HCT116 (cell line): ENCODE measurements around the gene JPH3. TPM values are rescaled to one million over a fixed set of nuclear protein-coding genes. Genes with fewer than 3 reads are reported as not detected.

Experiments
- ATAC-seq: fragments of 200-7000 bp; cut with Tn5 transposase; 2 replicates; pipeline ENCODE4 v1.9.1; 2020; ENCODE audit warnings: mild to moderate bottlenecking, moderate library complexity
- BruUV-seq: library from RNA; stranded (reverse); fragments of 400-500 nt; replicated peaks from 2 replicates; lab custom pipeline; 2021; lab: Mats Ljungman, UMichigan
- CTCF ChIA-PET: fragments of 300-600 bp; sonication (Branson Sonifier 250); formaldehyde crosslinking; loops from one replicate; lab custom pipeline; 2021; ENCODE audit warnings: antibody characterized with exemption; lab: Charles Lee
- POLR2A ChIA-PET: fragments of 300-600, 350-600 bp; sonication (Branson Sonifier 250); formaldehyde crosslinking; loops from one replicate; lab custom pipeline; 2021; ENCODE audit warnings: antibody characterized with exemption; lab: Charles Lee
- RAD21 ChIA-PET, 2 experiments: fragments of 300-600 bp; sonication (Branson Sonifier 250); formaldehyde crosslinking; loops; one replicate each; lab custom pipeline; 2023; ENCODE audit warnings: low total read pairs in 2 of 2; ENCODE audit not compliant: uncharacterized antibody in 2 of 2, unreplicated experiment in 2 of 2, low non-redundant PET in 1 of 2; lab: Charles Lee
- DNase-seq: peaks from one replicate; pipeline ENCODE4 v3.0.0-alpha.2; 2010; ENCODE audit warnings: low read depth, low spot score
- H2AFZ ChIP-seq: fragments of 200-600 bp; shearing (Covaris generic), sonication (generic); 2 replicates; pipeline ENCODE4 v1.6.1; 2017; ENCODE audit warnings: low read depth, mixed run types, mixed read lengths, antibody characterized with exemption, low read length; ENCODE audit not compliant: poor library complexity, severe bottlenecking
- H3K27ac ChIP-seq: 2 replicates; pipeline ENCODE4 v1.5.1; 2012; ENCODE audit warnings: low read depth, low read length
- H3K27me3 ChIP-seq: fragments of 200-600 bp; sonication (generic); 2 replicates; pipeline ENCODE4 v1.6.1; 2016; ENCODE audit warnings: mixed run types, low read length, mixed read lengths; ENCODE audit not compliant: insufficient read depth
- H3K36me3 ChIP-seq, 2 experiments: fragments of 200-500 bp in 1 of 2; fragments of 200-600 bp in 1 of 2; sonication (Bioruptor generic) in 1 of 2; sonication (generic) in 1 of 2; 2 replicates each; pipeline versions ENCODE4 v1.5.1 to v1.6.1; 2014 to 2016; ENCODE audit warnings: low read length in 2 of 2, inconsistent platforms in 1 of 2, mixed read lengths in 1 of 2, mixed run types in 1 of 2; ENCODE audit not compliant: insufficient read depth in 2 of 2, control insufficient read depth in 1 of 2
- H3K4me1 ChIP-seq, 2 experiments: fragments of 200-600 bp in 1 of 2; sonication (generic) in 1 of 2; 2 replicates each; pipeline versions ENCODE4 v1.5.1 to v1.6.1; 2012 to 2017; ENCODE audit warnings: low read length in 2 of 2, inconsistent platforms in 1 of 2, mild to moderate bottlenecking in 1 of 2, mixed read lengths in 1 of 2, mixed run types in 1 of 2, moderate library complexity in 1 of 2; ENCODE audit not compliant: insufficient read depth in 2 of 2, control insufficient read depth in 1 of 2
- H3K4me2 ChIP-seq: fragments of 200-600 bp; sonication (generic); 2 replicates; pipeline ENCODE4 v1.6.1; 2017; ENCODE audit warnings: mixed run types, low read length, mixed read lengths
- H3K4me3 ChIP-seq, 2 experiments: fragments of 200-600 bp in 1 of 2; sonication (generic) in 1 of 2; replicated peaks in 1 of 2; 2 replicates each; pipeline ENCODE4 v1.5.1; 2011 to 2016; ENCODE audit warnings: low read length in 2 of 2, control low read depth in 1 of 2, low read depth in 1 of 2, mild to moderate bottlenecking in 1 of 2, mixed read lengths in 1 of 2, mixed run types in 1 of 2
- H3K79me2 ChIP-seq: fragments of 200-600 bp; sonication (generic); 2 replicates; pipeline ENCODE4 v1.6.1; 2017; ENCODE audit warnings: mild to moderate bottlenecking, mixed run types, low read length, moderate library complexity, mixed read lengths; ENCODE audit not compliant: insufficient read depth
- H3K9ac ChIP-seq: fragments of 200-600 bp; sonication (generic); 2 replicates; pipeline ENCODE4 v1.6.1; 2016; ENCODE audit warnings: low read length, mixed read lengths
- H3K9me2 ChIP-seq: fragments of 200-600 bp; sonication (generic), shearing (Covaris generic); 2 replicates; pipeline ENCODE4 v1.6.1; 2017; ENCODE audit warnings: mixed run types, mild to moderate bottlenecking, moderate library complexity; ENCODE audit not compliant: insufficient read depth
- H3K9me3 ChIP-seq, 2 experiments: fragments of 200-500 bp in 1 of 2; fragments of 200-600 bp in 1 of 2; sonication (Bioruptor generic) in 1 of 2; sonication (generic) in 1 of 2; 2 replicates each; pipeline ENCODE4 v1.6.1; 2014 to 2017; ENCODE audit warnings: low read length in 2 of 2, mixed read lengths in 2 of 2, inconsistent platforms in 1 of 2, low read depth in 1 of 2, mild to moderate bottlenecking in 1 of 2, mixed run types in 1 of 2, moderate library complexity in 1 of 2; ENCODE audit not compliant: control insufficient read depth in 1 of 2, insufficient read depth in 1 of 2
- H4K20me1 ChIP-seq: fragments of 200-600 bp; sonication (generic), shearing (Covaris generic); 2 replicates; pipeline ENCODE4 v1.6.1; 2017; ENCODE audit warnings: mixed run types, mild to moderate bottlenecking, moderate library complexity; ENCODE audit not compliant: insufficient read depth
- CBX3 ChIP-seq: IDR thresholded peaks from 2 replicates; pipeline ENCODE4 v1.6.1; 2012; ENCODE audit warnings: low read depth
- ELF1 ChIP-seq: IDR thresholded peaks from 2 replicates; pipeline ENCODE4 v1.6.1; 2012; ENCODE audit warnings: low read depth, borderline replicate concordance
- EZH2phosphoT487 ChIP-seq: fragments of 200-600 bp; IDR thresholded peaks from 2 replicates; pipeline ENCODE4 v1.6.1; 2018; ENCODE audit warnings: antibody characterized with exemption, borderline replicate concordance
- SP1 ChIP-seq: IDR thresholded peaks from 2 replicates; pipeline ENCODE4 v1.6.1; 2012; ENCODE audit warnings: low read depth
- intact Hi-C: fragments of 100-400 bp; cut with micrococcal nuclease; formaldehyde crosslinking; loops from 2 replicates; pipeline ENCODE4 v1.10.0; 2022
- total RNA-seq: library from RNA; stranded (reverse); gene quantifications from one replicate; pipeline ENCODE4 v1.2.1, GENCODE V29; 2021; ENCODE audit not compliant: unreplicated experiment
- TF ChIP-seq, protein P1 (sequence below), 3 experiments: fragments of 200-600 bp in 1 of 3; sonication (generic) in 1 of 3; IDR thresholded peaks in 2 of 3; conservative IDR thresholded peaks in 1 of 3; 2 replicates each; pipeline ENCODE4 v1.5.1; 2012 to 2017; ENCODE audit warnings: low read depth in 2 of 3, low read length in 2 of 3, antibody characterized with exemption in 1 of 3, borderline replicate concordance in 1 of 3, control low read depth in 1 of 3, mild to moderate bottlenecking in 1 of 3, mixed read lengths in 1 of 3, mixed run types in 1 of 3, moderate library complexity in 1 of 3; ENCODE audit not compliant: insufficient read depth in 1 of 3
- TF ChIP-seq, protein P2 (sequence below): IDR thresholded peaks from 2 replicates; pipeline ENCODE4 v1.6.1; 2011; ENCODE audit warnings: mild to moderate bottlenecking, low read length, moderate library complexity; ENCODE audit not compliant: insufficient replicate concordance; ENCODE audit errors: extremely low read depth
- TF ChIP-seq, protein P3 (sequence below): IDR thresholded peaks from 2 replicates; pipeline ENCODE4 v1.6.1; 2012

JPH3 gene
- total RNA-seq, 1 experiment from 2014 or later, result 0.10 TPM

DNA sequence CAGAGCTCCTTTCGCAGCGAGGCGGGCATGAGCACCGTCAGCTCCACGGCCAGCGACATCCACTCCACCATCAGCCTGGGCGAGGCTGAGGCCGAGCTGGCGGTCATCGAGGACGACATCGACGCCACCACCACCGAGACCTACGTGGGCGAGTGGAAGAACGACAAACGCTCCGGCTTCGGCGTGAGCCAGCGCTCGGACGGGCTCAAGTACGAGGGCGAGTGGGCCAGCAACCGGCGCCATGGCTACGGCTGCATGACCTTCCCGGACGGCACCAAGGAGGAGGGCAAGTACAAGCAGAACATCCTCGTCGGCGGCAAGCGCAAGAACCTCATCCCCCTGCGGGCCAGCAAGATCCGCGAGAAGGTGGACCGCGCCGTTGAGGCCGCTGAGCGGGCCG lies 42.3 kb downstream of the JPH3 start:
- ChIA-PET RAD21 (no interaction called here), CTCF (interaction anchor here (0.5 kb wide), 1 partner anchor 393 kb away, joined by 3 read pairs; no protein-coding TSS in a partner anchor), POLR2A (no interaction called here)
- Histone ChIP-seq H3K9me2 (no peaks in the 10 kb centered on the region), H3K4me2 (no peak overlapping the region), H3K9me3 (no peaks in the 10 kb centered on the region), H3K27ac (no peak overlapping the region), H3K79me2 (no peaks in the 10 kb centered on the region), H3K4me1 (peaks cover 2 to 9% of the 10 kb centered on the region in 2 experiments; a peak in 2 of 4 replicates)
- TF ChIP-seq ELF1, result no peak
- TF ChIP-seq, protein P1, sequence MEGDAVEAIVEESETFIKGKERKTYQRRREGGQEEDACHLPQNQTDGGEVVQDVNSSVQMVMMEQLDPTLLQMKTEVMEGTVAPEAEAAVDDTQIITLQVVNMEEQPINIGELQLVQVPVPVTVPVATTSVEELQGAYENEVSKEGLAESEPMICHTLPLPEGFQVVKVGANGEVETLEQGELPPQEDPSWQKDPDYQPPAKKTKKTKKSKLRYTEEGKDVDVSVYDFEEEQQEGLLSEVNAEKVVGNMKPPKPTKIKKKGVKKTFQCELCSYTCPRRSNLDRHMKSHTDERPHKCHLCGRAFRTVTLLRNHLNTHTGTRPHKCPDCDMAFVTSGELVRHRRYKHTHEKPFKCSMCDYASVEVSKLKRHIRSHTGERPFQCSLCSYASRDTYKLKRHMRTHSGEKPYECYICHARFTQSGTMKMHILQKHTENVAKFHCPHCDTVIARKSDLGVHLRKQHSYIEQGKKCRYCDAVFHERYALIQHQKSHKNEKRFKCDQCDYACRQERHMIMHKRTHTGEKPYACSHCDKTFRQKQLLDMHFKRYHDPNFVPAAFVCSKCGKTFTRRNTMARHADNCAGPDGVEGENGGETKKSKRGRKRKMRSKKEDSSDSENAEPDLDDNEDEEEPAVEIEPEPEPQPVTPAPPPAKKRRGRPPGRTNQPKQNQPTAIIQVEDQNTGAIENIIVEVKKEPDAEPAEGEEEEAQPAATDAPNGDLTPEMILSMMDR (IDR thresholded peaks at IDR 0.05 in 2 of 3, conservative IDR thresholded peaks at IDR 0.05 in 1 of 3; ENCODE audit: borderline replicate concordance in 1 of 3, insufficient read depth in 1 of 3, low read depth in 2 of 3, low read length in 2 of 3), result no peak
- no peak for TF ChIP-seq SP1
- TF ChIP-seq, protein P2, sequence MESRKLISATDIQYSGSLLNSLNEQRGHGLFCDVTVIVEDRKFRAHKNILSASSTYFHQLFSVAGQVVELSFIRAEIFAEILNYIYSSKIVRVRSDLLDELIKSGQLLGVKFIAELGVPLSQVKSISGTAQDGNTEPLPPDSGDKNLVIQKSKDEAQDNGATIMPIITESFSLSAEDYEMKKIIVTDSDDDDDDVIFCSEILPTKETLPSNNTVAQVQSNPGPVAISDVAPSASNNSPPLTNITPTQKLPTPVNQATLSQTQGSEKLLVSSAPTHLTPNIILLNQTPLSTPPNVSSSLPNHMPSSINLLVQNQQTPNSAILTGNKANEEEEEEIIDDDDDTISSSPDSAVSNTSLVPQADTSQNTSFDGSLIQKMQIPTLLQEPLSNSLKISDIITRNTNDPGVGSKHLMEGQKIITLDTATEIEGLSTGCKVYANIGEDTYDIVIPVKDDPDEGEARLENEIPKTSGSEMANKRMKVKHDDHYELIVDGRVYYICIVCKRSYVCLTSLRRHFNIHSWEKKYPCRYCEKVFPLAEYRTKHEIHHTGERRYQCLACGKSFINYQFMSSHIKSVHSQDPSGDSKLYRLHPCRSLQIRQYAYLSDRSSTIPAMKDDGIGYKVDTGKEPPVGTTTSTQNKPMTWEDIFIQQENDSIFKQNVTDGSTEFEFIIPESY, result no peak
- TF ChIP-seq EZH2phosphoT487, result no peak
- TF ChIP-seq CBX3, result no peak
- TF ChIP-seq, protein P3, sequence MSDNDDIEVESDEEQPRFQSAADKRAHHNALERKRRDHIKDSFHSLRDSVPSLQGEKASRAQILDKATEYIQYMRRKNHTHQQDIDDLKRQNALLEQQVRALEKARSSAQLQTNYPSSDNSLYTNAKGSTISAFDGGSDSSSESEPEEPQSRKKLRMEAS, result no peak
- TF ChIP-seq, all 23 proteins: peak for 0
- H3K36me3 ChIP-seq, result no peaks in the 10 kb centered on the region
- no peak overlapping the region for H3K9ac ChIP-seq
- DNase-seq (no peak), ATAC-seq (no peak)
- no peak overlapping the region for H2AFZ ChIP-seq
- H4K20me1 ChIP-seq, result no peaks in the 10 kb centered on the region
- intact Hi-C loops, result no loop called here
- H3K4me3 ChIP-seq, result no peak overlapping the region
- no TSS peak for BruUV-seq
- H3K27me3 ChIP-seq, result peaks cover 8% of the 10 kb centered on the region
